ENCODE data around the gene VPREB3.

DNA sequence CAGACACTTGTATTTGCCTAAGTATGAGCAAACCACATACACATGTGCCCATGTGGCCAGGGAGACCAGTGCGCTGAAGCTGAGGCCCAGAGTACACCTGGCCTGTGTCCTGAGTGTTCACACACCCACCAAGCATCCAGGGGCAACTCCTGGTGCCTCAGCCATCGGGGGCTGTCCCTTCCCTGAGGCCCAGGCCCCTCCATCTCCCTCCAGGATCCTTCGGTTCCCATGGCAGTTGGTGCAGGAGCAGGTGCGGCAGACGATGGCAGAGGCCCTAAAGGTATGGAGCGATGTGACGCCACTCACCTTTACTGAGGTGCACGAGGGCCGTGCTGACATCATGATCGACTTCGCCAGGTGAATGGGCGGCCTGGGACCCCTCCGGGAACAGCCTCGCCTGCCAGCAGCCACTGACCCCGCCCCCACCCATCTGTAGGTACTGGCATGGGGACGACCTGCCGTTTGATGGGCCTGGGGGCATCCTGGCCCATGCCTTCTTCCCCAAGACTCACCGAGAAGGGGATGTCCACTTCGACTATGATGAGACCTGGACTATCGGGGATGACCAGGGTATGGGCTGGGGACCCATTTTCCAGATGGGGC, 26.0 kb upstream of the VPREB3 start:
- TF ChIP-seq POLR2A (IDR thresholded peaks at IDR 0.05) (no peak), CTCF (IDR thresholded peaks at IDR 0.05) (no peak), EP300 (IDR thresholded peaks at IDR 0.05) (no peak)
